ENCODE measurements around the gene DLGAP4. TPM values are rescaled to one million over a fixed set of nuclear protein-coding genes. Genes with fewer than 3 reads are reported as not detected.

The DLGAP4 gene
- total RNA-seq, 2 donors from 2014 or later = 23.1 to 60.0 TPM

- ATAC-seq (no peak), DNase-seq (no peak)
- Histone ChIP-seq H3K4me3 (no peak overlapping the region), H3K27ac (no peak overlapping the region), H3K27me3 (no peaks in the 10 kb centered on the region), H3K4me1 (no peaks in the 10 kb centered on the region), H3K9me3 (no peaks in the 10 kb centered on the region), H3K36me3 (replicated peaks in 1 of 2; ENCODE audit: insufficient read depth in 1 of 2, low read depth in 2 of 2) (no peaks in the 10 kb centered on the region)
- intact Hi-C loops (cut with DNase I) = no loop called here
- no peak for TF ChIP-seq POLR2A (IDR thresholded peaks at IDR 0.05)
- TF ChIP-seq CTCF (IDR thresholded peaks at IDR 0.05) = no peak
- whole genome bisulfite sequencing, 2 donors = 75 to 88% methylated on average over 5 to 11 of the region's 11 CpGs
Measured at GRCh38 chr20:36315545-36316351, 9.6 kb downstream of the DLGAP4 start.

- intact Hi-C loops (cut with DNase I) = no loop called here
- Histone ChIP-seq H3K9me3 (no peaks in the 10 kb centered on the region), H3K27ac (no peak overlapping the region), H3K27me3 (no peaks in the 10 kb centered on the region), H3K4me1 (no peaks in the 10 kb centered on the region), H3K36me3 (replicated peaks in 1 of 2; ENCODE audit: insufficient read depth in 1 of 2, low read depth in 2 of 2) (no peaks in the 10 kb centered on the region), H3K4me3 (no peak overlapping the region)
- DNase-seq (no peak), ATAC-seq (no peak)
- no peak for TF ChIP-seq POLR2A (IDR thresholded peaks at IDR 0.05)
- no peak for TF ChIP-seq CTCF (IDR thresholded peaks at IDR 0.05)
- WGBS, 2 donors = 56 to 68% methylated on average over 1 to 3 of the region's 3 CpGs
Measured at GRCh38 chr20:36317675-36318074, 11.5 kb downstream of the DLGAP4 start.

- Histone ChIP-seq H3K27me3 (no peaks in the 10 kb centered on the region), H3K36me3 (replicated peaks in 1 of 2; ENCODE audit: insufficient read depth in 1 of 2, low read depth in 2 of 2) (no peaks in the 10 kb centered on the region), H3K9me3 (no peaks in the 10 kb centered on the region), H3K4me1 (no peaks in the 10 kb centered on the region), H3K4me3 (no peak overlapping the region), H3K27ac (no peak overlapping the region)
- intact Hi-C loops (cut with DNase I) = no loop called here
- WGBS, 2 donors = 60% methylated on average over 3 of the region's 3 CpGs; no CpG with 5 or more reads in 1 of the 2 donors
- TF ChIP-seq POLR2A (IDR thresholded peaks at IDR 0.05) = no peak
- TF ChIP-seq CTCF (IDR thresholded peaks at IDR 0.05) = no peak
- DNase-seq (no peak), ATAC-seq (no peak)
Measured at GRCh38 chr20:36318166-36318565, 12.0 kb downstream of the DLGAP4 start.

GRCh38 chr20:36319356-36320260, 13.5 kb downstream of the DLGAP4 start:
- no peak overlapping the region for H3K27ac ChIP-seq
- 78 to 88% methylated on average over 7 to 12 of the region's 12 CpGs for WGBS, 2 donors
- DNase-seq (no peak), ATAC-seq (no peak)
- no peaks in the 10 kb centered on the region for H3K27me3 ChIP-seq
- TF ChIP-seq CTCF (IDR thresholded peaks at IDR 0.05) = no peak
- TF ChIP-seq POLR2A (IDR thresholded peaks at IDR 0.05) = no peak
- no peaks in the 10 kb centered on the region for H3K36me3 ChIP-seq (replicated peaks in 1 of 2; ENCODE audit: insufficient read depth in 1 of 2, low read depth in 2 of 2)
- no peak overlapping the region for H3K4me3 ChIP-seq
- no peaks in the 10 kb centered on the region for H3K9me3 ChIP-seq
- no peaks in the 10 kb centered on the region for H3K4me1 ChIP-seq
- intact Hi-C loops (cut with DNase I) = no loop called here

Measured in body of pancreas (tissue), 4 donors.